Tibial artery (tissue), 4 donors: Measurements from ENCODE around the gene SND1.
"Not testable (repeated sequence)": the region's sequence is repeated elsewhere in the genome, so short reads cannot be mapped to it uniquely, and the experiment has no call there.

Source experiments
- DNase-seq, 2 donors: peaks; one replicate each; pipeline ENCODE4 v3.0.0-alpha.2; 2019
- H3K27ac ChIP-seq, 2 donors: fragments of 200-600 bp; sonication (generic) in 1 of 2; 1 replicate in 1 of 2; 2 replicates in 1 of 2; pipeline ENCODE4 v1.5.1; 2018 to 2019; ENCODE audit warnings: mild to moderate bottlenecking in 1 of 2
- H3K27me3 ChIP-seq, 2 donors: fragments of 200-600 bp; sonication (generic) in 1 of 2; one replicate each; pipeline versions ENCODE4 v1.5.1 to v1.6.0; 2016 to 2019
- H3K36me3 ChIP-seq, 3 donors: fragments of 200-600 bp; sonication (generic) in 2 of 3; one replicate each; pipeline ENCODE4 v1.5.1; 2016 to 2019; ENCODE audit warnings: mild to moderate bottlenecking in 2 of 3
- H3K4me1 ChIP-seq, 4 donors: fragments of 200-600 bp; sonication (generic) in 2 of 4; 1 replicate in 3 of 4; 2 replicates in 1 of 4; pipeline ENCODE4 v1.5.1; 2016 to 2019
- H3K4me3 ChIP-seq, 2 donors: fragments of 200-600 bp; sonication (generic) in 1 of 2; 1 replicate in 1 of 2; 2 replicates in 1 of 2; pipeline ENCODE4 v1.5.1; 2018 to 2019; ENCODE audit warnings: mild to moderate bottlenecking in 2 of 2
- H3K9me3 ChIP-seq, 3 donors: fragments of 200-600 bp; sonication (generic) in 1 of 3; one replicate each; pipeline ENCODE4 v1.5.1; 2016 to 2019
- intact Hi-C: fragments of 100-400 bp; cut with DNase I; formaldehyde crosslinking; loops from one replicate; pipeline ENCODE4 v1.15.0; 2023; ENCODE audit warnings: low total_unique reads
- TF ChIP-seq, protein P1 (sequence below), 2 experiments: fragments of 200-600 bp in 1 of 2; fragments of 450-650 bp in 1 of 2; IDR thresholded peaks; one replicate each; pipeline ENCODE4 v1.5.1; 2017 to 2019; ENCODE audit warnings: antibody characterized with exemption in 2 of 2, mild to moderate bottlenecking in 1 of 2, moderate library complexity in 1 of 2

The SND1 gene

DNA sequence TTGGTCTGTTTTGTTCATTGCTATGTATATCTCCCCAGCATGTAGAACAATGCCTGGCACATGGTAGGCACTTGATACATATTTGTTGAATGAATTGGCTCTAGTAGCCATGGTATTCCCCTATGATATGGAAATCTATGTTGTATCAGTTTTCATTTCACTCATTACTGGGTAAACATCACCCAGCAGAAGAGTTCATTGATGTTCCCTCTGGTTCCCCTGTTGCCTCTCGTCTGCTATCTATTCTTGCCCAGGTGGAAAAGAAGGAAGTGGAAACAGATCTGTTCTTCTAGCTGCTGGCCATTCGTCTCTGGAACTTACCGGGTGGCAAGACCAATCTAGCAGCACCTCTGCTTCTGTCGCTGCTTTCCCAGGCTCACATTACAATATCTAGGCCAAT, 307.8 kb downstream of the SND1 start:
- H3K4me3 ChIP-seq, result no peak overlapping the region
- H3K4me1 ChIP-seq, result no peaks in the 10 kb centered on the region
- no peaks in the 10 kb centered on the region for H3K9me3 ChIP-seq
- no peaks in the 10 kb centered on the region for H3K27me3 ChIP-seq
- peaks cover 0 to 5% (median 0%) of the 10 kb centered on the region in 3 donors for H3K36me3 ChIP-seq
- intact Hi-C loops, result no loop called here
- DNase-seq, result no peak
- no peak overlapping the region for H3K27ac ChIP-seq
- TF ChIP-seq, protein P1, sequence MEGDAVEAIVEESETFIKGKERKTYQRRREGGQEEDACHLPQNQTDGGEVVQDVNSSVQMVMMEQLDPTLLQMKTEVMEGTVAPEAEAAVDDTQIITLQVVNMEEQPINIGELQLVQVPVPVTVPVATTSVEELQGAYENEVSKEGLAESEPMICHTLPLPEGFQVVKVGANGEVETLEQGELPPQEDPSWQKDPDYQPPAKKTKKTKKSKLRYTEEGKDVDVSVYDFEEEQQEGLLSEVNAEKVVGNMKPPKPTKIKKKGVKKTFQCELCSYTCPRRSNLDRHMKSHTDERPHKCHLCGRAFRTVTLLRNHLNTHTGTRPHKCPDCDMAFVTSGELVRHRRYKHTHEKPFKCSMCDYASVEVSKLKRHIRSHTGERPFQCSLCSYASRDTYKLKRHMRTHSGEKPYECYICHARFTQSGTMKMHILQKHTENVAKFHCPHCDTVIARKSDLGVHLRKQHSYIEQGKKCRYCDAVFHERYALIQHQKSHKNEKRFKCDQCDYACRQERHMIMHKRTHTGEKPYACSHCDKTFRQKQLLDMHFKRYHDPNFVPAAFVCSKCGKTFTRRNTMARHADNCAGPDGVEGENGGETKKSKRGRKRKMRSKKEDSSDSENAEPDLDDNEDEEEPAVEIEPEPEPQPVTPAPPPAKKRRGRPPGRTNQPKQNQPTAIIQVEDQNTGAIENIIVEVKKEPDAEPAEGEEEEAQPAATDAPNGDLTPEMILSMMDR (IDR thresholded peaks at IDR 0.05), result no peak

DNA sequence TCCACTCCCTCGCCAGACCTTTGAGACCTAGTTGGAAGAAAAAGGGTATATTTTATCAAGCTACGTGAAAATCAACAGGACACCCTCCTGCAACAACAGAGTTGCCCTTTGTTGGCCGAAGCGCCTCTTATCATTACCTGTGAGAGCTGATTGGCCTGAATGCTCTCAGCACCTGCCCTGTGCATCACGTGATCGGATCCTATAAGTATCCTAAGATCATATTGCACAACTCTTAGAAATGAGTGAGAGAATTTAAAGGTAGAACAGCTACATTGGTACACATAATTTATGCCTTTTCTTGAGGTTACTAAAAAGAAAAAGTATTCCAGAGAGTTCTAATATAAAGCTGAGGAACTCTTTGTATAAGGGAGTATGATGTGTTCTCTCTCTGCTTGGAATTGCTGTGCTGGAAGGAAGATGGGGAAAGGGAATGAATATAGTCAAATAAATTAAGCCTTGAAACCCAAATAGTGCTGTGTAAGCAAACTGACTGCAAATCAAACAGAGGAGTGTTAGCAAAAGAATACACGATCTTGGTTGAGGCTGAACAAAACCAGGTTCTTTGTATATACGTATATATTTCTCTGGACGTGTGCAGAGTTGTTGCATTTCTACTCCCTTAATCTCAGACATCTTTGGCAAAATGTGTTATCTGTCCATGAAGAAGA, 309.9 kb downstream of the SND1 start:
- Histone ChIP-seq H3K27me3 (no peaks in the 10 kb centered on the region), H3K36me3 (peaks cover 0 to 5% (median 0%) of the 10 kb centered on the region in 3 donors), H3K4me1 (no peaks in the 10 kb centered on the region), H3K27ac (no peak overlapping the region), H3K9me3 (no peaks in the 10 kb centered on the region), H3K4me3 (no peak overlapping the region)
- intact Hi-C loops, result no loop called here
- TF ChIP-seq, protein P1 (IDR thresholded peaks at IDR 0.05), result no peak
- DNase-seq, result no peak

DNA sequence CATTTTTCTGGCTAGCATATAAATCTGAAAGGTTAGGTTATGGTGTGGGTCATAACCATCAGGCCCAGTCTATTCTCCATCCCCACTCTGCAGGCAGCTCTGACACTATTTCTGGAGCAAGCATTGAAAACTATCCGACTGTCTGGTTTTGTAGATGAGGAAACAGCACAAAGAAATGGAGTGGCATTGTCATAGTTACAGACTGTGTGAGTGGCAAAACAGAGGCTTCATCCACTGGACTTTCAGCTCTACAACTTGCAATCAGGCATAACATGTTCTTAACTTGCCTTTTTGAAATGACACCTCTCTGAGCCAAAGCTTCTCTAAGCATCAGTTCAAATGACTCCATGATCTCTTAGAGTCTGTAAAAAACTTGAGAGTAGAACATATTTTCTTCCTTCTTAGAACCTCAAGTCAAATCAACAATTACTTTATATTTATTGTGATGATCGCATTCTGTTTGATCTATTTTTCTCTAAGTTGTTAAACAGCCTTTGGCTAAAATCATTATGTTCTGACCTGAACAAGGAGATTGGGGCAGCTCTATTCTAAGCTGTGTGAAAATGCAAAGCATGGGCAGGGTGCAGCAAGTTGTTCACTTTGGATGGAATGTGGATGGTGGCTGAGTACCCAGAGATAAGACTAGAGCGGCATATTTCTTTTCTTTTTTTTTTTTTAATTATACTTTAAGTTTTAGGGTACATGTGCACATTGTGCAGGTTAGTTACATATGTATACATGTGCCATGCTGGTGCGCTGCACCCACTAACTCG, 310.8 kb downstream of the SND1 start:
- TF ChIP-seq, protein P1 (IDR thresholded peaks at IDR 0.05), result no peak
- H3K4me3 ChIP-seq, result no peak overlapping the region
- DNase-seq, result no peak
- intact Hi-C loops, result no loop called here
- no peaks in the 10 kb centered on the region for H3K4me1 ChIP-seq
- H3K9me3 ChIP-seq, result no peaks in the 10 kb centered on the region
- peaks cover 0 to 5% (median 0%) of the 10 kb centered on the region in 3 donors for H3K36me3 ChIP-seq
- no peaks in the 10 kb centered on the region for H3K27me3 ChIP-seq
- H3K27ac ChIP-seq, result no peak overlapping the region

DNA sequence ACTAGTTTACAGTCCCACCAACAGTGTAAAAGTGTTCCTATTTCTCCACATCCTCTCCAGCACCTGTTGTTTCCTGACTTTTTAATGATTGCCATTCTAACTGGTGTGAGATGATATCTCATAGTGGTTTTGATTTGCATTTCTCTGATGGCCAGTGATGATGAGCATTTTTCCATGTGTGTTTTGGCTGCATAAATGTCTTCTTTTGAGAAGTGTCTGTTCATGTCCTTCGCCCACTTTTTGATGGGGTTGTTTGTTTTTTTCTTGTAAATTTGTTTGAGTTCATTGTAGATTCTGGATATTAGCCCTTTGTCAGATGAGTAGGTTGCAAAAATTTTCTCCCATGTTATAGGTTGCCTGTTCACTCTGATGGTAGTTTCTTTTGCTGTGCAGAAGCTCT, 311.9 kb downstream of the SND1 start:
- intact Hi-C loops, H3K27me3 ChIP-seq, H3K9me3 ChIP-seq, H3K27ac ChIP-seq, H3K4me3 ChIP-seq, H3K4me1 ChIP-seq, DNase-seq, H3K36me3 ChIP-seq: not testable (repeated sequence)

DNA sequence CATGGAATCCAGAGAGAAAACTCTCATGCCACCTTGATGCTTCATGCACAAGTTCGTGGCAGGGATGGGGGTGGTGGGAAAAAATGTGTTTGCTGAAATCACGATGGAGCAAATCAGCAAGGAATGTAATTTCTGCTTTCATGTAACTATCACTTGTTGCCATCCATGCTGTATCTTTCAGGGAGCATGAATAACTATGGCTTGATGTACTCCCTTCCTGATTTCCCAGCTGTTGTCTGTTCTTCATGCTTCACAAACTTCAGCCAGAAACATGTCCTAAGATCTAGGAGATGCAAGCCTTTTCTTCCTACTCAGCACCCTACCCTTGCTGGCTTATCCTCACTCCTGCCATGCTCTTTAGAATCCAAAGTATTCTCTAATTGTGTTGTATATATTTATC, 315.3 kb downstream of the SND1 start:
- Histone ChIP-seq H3K27me3 (no peaks in the 10 kb centered on the region), H3K4me3 (no peak overlapping the region), H3K9me3 (no peaks in the 10 kb centered on the region), H3K4me1 (peaks cover 0 to 6% (median 0%) of the 10 kb centered on the region in 4 donors), H3K36me3 (no peaks in the 10 kb centered on the region), H3K27ac (no peak overlapping the region)
- no peak for DNase-seq
- TF ChIP-seq, protein P1 (IDR thresholded peaks at IDR 0.05), result no peak
- intact Hi-C loops, result no loop called here

DNA sequence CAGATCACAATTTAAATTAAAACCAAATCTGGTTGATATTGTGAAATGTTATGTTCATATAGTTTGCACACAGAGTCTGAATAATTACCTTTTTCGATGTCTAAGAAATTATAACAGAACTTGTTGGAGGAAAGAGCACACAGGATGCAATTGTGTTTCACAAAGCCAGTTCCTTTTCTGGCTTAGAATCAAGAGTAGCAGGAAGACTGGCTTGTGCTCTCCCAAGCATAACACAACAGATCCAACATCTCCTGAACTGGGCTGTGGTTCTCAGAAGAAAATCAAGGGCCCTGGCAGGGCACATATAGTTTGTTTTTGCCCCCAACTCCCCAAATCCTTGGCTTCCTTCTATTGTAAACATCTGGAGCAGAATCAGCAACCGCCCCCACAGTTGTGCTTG, 316.6 kb downstream of the SND1 start:
- Histone ChIP-seq H3K9me3 (no peaks in the 10 kb centered on the region), H3K4me1 (peaks cover 0 to 6% (median 0%) of the 10 kb centered on the region in 4 donors), H3K4me3 (no peak overlapping the region), H3K36me3 (no peaks in the 10 kb centered on the region), H3K27me3 (no peaks in the 10 kb centered on the region), H3K27ac (no peak overlapping the region)
- intact Hi-C loops, result no loop called here
- DNase-seq, result no peak
- TF ChIP-seq, protein P1 (IDR thresholded peaks at IDR 0.05), result no peak
